GM12878 (cell line): ENCODE results near the gene RGS4.

Source experiments
- BCLAF1 ChIP-seq: fragments of 450-650 bp; IDR thresholded peaks from 2 replicates; pipeline ENCODE4 v1.6.1; 2017; ENCODE audit warnings: antibody characterized with exemption, mild to moderate bottlenecking, moderate library complexity
- CHD4 ChIP-seq: fragments of 200-600 bp; sonication (generic); IDR thresholded peaks from 2 replicates; pipeline ENCODE4 v1.6.1; 2016; ENCODE audit warnings: mild to moderate bottlenecking
- EGR1 ChIP-seq, 2 experiments: IDR thresholded peaks; 1 replicate in 1 of 2; 2 replicates in 1 of 2; pipeline ENCODE4 v1.6.1; 2011 to 2012; ENCODE audit warnings: low read depth in 2 of 2, low read length in 2 of 2, borderline replicate concordance in 1 of 2, mild to moderate bottlenecking in 1 of 2, moderate library complexity in 1 of 2
- EZH2 ChIP-seq: IDR thresholded peaks from 2 replicates; pipeline ENCODE4 v1.6.1; 2012; ENCODE audit warnings: low read depth, mild to moderate bottlenecking, control low read depth, inconsistent platforms, low read length, borderline replicate concordance; ENCODE audit not compliant: control insufficient read depth
- HDAC2 ChIP-seq: fragments of 200-600 bp; sonication (generic); IDR thresholded peaks from 2 replicates; pipeline ENCODE4 v1.6.1; 2017
- JUND ChIP-seq: IDR thresholded peaks from 2 replicates; pipeline ENCODE4 v1.6.1; 2012; ENCODE audit warnings: low read depth, mild to moderate bottlenecking, low read length, improper control_type of control experiment, moderate library complexity
- MAX ChIP-seq: IDR thresholded peaks from 2 replicates; pipeline ENCODE4 v1.6.1; 2012; ENCODE audit warnings: low read depth, low read length, improper control_type of control experiment
- MXI1 ChIP-seq: fragments of 150-350 bp; IDR thresholded peaks from 2 replicates; pipeline ENCODE4 v1.6.1; 2011; ENCODE audit warnings: low read depth, mild to moderate bottlenecking, inconsistent platforms, low read length, improper control_type of control experiment
- POLR2A ChIP-seq: IDR thresholded peaks from 2 replicates; pipeline ENCODE4 v1.6.1; 2011; ENCODE audit warnings: low read depth, mild to moderate bottlenecking, low read length
- SREBF2 ChIP-seq: IDR thresholded peaks from 2 replicates; pipeline ENCODE4 v1.6.1; 2012; ENCODE audit warnings: mild to moderate bottlenecking, low read length
- TAF1 ChIP-seq: IDR thresholded peaks from 2 replicates; pipeline ENCODE4 v1.6.1; 2011; ENCODE audit warnings: mild to moderate bottlenecking, low read depth, low read length, borderline replicate concordance
- YY1 ChIP-seq: IDR thresholded peaks from 2 replicates; pipeline ENCODE4 v1.6.1; 2011; ENCODE audit warnings: low read depth, mild to moderate bottlenecking, low read length
- TF ChIP-seq, protein P1 (sequence below), 3 experiments: IDR thresholded peaks in 2 of 3; conservative IDR thresholded peaks in 1 of 3; 2 replicates each; pipeline ENCODE4 v1.5.1; 2011; ENCODE audit warnings: low read depth in 3 of 3, low read length in 3 of 3, mild to moderate bottlenecking in 3 of 3, control low read depth in 2 of 3, moderate library complexity in 2 of 3, inconsistent platforms in 1 of 3, mixed read lengths in 1 of 3; ENCODE audit not compliant: control insufficient read depth in 2 of 3, insufficient read depth in 1 of 3; ENCODE audit errors: extremely low read depth in 1 of 3

DNA sequence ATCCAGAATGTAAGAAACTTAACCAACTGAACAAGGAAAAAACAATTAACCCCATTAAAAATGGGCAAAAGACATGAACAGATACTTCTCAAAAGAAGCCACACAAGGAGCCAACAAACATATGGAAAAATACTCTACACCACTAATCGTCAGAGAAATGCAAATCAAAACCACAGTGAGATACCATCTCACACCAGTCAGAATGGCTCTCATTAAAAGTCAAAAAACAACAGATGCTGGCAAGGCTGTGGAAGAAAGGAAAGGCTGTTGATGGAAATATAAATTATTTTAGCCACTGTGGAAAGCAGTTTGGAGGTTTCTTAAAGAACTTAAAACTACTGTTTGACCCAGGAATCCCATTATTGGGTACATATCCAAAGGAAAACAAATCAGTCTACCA lies 51.2 kb downstream of the RGS4 start:
- TF ChIP-seq, protein P1, sequence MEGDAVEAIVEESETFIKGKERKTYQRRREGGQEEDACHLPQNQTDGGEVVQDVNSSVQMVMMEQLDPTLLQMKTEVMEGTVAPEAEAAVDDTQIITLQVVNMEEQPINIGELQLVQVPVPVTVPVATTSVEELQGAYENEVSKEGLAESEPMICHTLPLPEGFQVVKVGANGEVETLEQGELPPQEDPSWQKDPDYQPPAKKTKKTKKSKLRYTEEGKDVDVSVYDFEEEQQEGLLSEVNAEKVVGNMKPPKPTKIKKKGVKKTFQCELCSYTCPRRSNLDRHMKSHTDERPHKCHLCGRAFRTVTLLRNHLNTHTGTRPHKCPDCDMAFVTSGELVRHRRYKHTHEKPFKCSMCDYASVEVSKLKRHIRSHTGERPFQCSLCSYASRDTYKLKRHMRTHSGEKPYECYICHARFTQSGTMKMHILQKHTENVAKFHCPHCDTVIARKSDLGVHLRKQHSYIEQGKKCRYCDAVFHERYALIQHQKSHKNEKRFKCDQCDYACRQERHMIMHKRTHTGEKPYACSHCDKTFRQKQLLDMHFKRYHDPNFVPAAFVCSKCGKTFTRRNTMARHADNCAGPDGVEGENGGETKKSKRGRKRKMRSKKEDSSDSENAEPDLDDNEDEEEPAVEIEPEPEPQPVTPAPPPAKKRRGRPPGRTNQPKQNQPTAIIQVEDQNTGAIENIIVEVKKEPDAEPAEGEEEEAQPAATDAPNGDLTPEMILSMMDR (IDR thresholded peaks at IDR 0.05 in 2 of 3, conservative IDR thresholded peaks at IDR 0.05 in 1 of 3; ENCODE audit: control insufficient read depth in 2 of 3, extremely low read depth in 1 of 3, insufficient read depth in 1 of 3, low read depth in 3 of 3, low read length in 3 of 3) = no peak
- TF ChIP-seq TAF1 (no peak), CHD4 (no peak), POLR2A (no peak), SREBF2 (no peak), EGR1 (IDR thresholded peaks at IDR 0.05; ENCODE audit: borderline replicate concordance in 1 of 2, low read depth in 2 of 2, low read length in 2 of 2) (no peak), BCLAF1 (no peak), EZH2 (no peak), MAX (no peak), HDAC2 (no peak), YY1 (no peak), MXI1 (no peak), JUND (no peak)
